Keratinocyte (primary cell): ENCODE measurements around the gene UBL7. TPM values are rescaled to one million over a fixed set of nuclear protein-coding genes. Genes with fewer than 3 reads are reported as not detected.

Experiments used
- DNase-seq: peaks from one replicate; pipeline ENCODE4 v3.0.0-alpha.2; 2011; ENCODE audit warnings: low read depth, missing footprints, low spot score
- FAIRE-seq: peaks from 2 replicates; lab custom pipeline; 2011; peaks lifted over from hg19 to GRCh38; lab: Jason Lieb, UNC
- H2AFZ ChIP-seq: 2 replicates; pipeline ENCODE4 v1.6.0; 2012; ENCODE audit warnings: low read length, control low read depth, inconsistent platforms; ENCODE audit not compliant: control insufficient read depth
- H3K27ac ChIP-seq: 2 replicates; pipeline ENCODE4 v1.5.1; 2011; ENCODE audit warnings: low read length; ENCODE audit not compliant: control insufficient read depth, insufficient read depth
- H3K27me3 ChIP-seq: 3 replicates; pipeline ENCODE4 v1.6.0; 2011; ENCODE audit warnings: low read length; ENCODE audit not compliant: control insufficient read depth, insufficient read depth; ENCODE audit errors: extremely low read depth
- H3K36me3 ChIP-seq, 2 experiments: 2 replicates in 1 of 2; 3 replicates in 1 of 2; pipeline ENCODE4 v1.5.1; 2011; ENCODE audit warnings: low read length in 2 of 2, mild to moderate bottlenecking in 1 of 2; ENCODE audit not compliant: control insufficient read depth in 2 of 2, insufficient read depth in 2 of 2; ENCODE audit errors: extremely low read depth in 1 of 2
- H3K4me1 ChIP-seq: 3 replicates; pipeline ENCODE4 v1.5.1; 2011; ENCODE audit warnings: low read length; ENCODE audit not compliant: control insufficient read depth, insufficient read depth; ENCODE audit errors: extremely low read depth
- H3K4me2 ChIP-seq: 3 replicates; pipeline ENCODE4 v1.6.0; 2011; ENCODE audit warnings: low read depth, low read length; ENCODE audit not compliant: control insufficient read depth, insufficient read depth; ENCODE audit errors: extremely low read depth
- H3K4me3 ChIP-seq, 3 experiments: fragments of 200-600 bp in 1 of 3; sonication (generic) in 1 of 3; 2 replicates in 2 of 3; 3 replicates in 1 of 3; pipeline ENCODE4 v1.5.1; 2011 to 2016; ENCODE audit warnings: low read length in 3 of 3, mild to moderate bottlenecking in 3 of 3, control low read depth in 2 of 3, inconsistent platforms in 1 of 3, low read depth in 1 of 3, mixed read lengths in 1 of 3, mixed run types in 1 of 3, moderate library complexity in 1 of 3; ENCODE audit not compliant: control insufficient read depth in 2 of 3, insufficient read depth in 2 of 3; ENCODE audit errors: extremely low read depth in 1 of 3
- H3K79me2 ChIP-seq: 2 replicates; pipeline ENCODE4 v1.6.0; 2012; ENCODE audit warnings: low read length; ENCODE audit not compliant: control insufficient read depth, insufficient read depth
- H3K9ac ChIP-seq: 3 replicates; pipeline ENCODE4 v1.6.0; 2011; ENCODE audit warnings: low read length; ENCODE audit not compliant: control insufficient read depth, insufficient read depth; ENCODE audit errors: extremely low read depth
- H3K9me1 ChIP-seq: 3 replicates; pipeline ENCODE4 v1.6.0; 2011; ENCODE audit warnings: low read length; ENCODE audit not compliant: control insufficient read depth, insufficient read depth; ENCODE audit errors: extremely low read depth
- H3K9me3 ChIP-seq: 2 replicates; pipeline ENCODE4 v1.5.1; 2012; ENCODE audit warnings: low read depth, low read length; ENCODE audit not compliant: control insufficient read depth
- H4K20me1 ChIP-seq: 3 replicates; pipeline ENCODE4 v1.6.0; 2011; ENCODE audit warnings: low read length; ENCODE audit not compliant: control insufficient read depth, insufficient read depth; ENCODE audit errors: extremely low read depth
- CTCF ChIP-seq, 3 experiments: IDR thresholded peaks in 1 of 3; conservative IDR thresholded peaks in 1 of 3; optimal IDR thresholded peaks in 1 of 3; 2 replicates in 2 of 3; 3 replicates in 1 of 3; pipeline versions ENCODE3 to v1.5.1; 2011; ENCODE audit warnings: low read length in 3 of 3, mild to moderate bottlenecking in 3 of 3, moderate library complexity in 2 of 3, control low read depth in 1 of 3, inconsistent platforms in 1 of 3; ENCODE audit not compliant: insufficient read depth in 2 of 3; ENCODE audit errors: extremely low read depth in 1 of 3
- EZH2 ChIP-seq: IDR thresholded peaks from one replicate; pipeline ENCODE4 v1.6.1; 2012; ENCODE audit warnings: inconsistent platforms, mild to moderate bottlenecking, low read length, moderate library complexity
- dilution Hi-C: fragments of 300-500 bp; cut with MboI; formaldehyde crosslinking; loops from one replicate; pipeline ENCODE4 v1.7.0; 2020; ENCODE audit warnings: low sequenced_read_pairs; ENCODE audit not compliant: extremely low pct_ligation_motif_present
- polyA plus RNA-seq, 5 experiments: library from polyadenylated mRNA; depleted of rRNA in 3 of 5; stranded (reverse) in 3 of 5; stranded (forward) in 1 of 5; unstranded in 1 of 5; fragments of >200 nt; gene quantifications; 1 replicate in 1 of 5; 2 replicates in 3 of 5; 3 replicates in 1 of 5; pipeline versions ENCODE4 v1.2.1 to v1.2.3, GENCODE V29; 2011 to 2012; ENCODE audit warnings: missing spikeins in 2 of 5, low read depth in 1 of 5, low replicate concordance in 1 of 5

The UBL7 gene
- polyA plus RNA-seq, 1 donor (not counting 4 experiments of a cell fraction or from before 2014, with no cell fraction given), result 45.8 TPM

GRCh38 chr15:74423431-74424257 lies 37.3 kb downstream of the UBL7 start:
- no peaks in the 10 kb centered on the region for H3K27me3 ChIP-seq
- no peaks in the 10 kb centered on the region for H3K9me3 ChIP-seq
- H3K4me2 ChIP-seq, result peak overlapping the region; percentile 68
- peaks cover 99% of the 10 kb centered on the region for H3K79me2 ChIP-seq
- dilution Hi-C loops, result no loop called here
- H2AFZ ChIP-seq, result no peak overlapping the region
- peaks cover 7% of the 10 kb centered on the region for H4K20me1 ChIP-seq
- H3K9me1 ChIP-seq, result peaks cover 8% of the 10 kb centered on the region
- H3K27ac ChIP-seq, result peak overlapping the region; percentile 89
- H3K4me1 ChIP-seq, result peaks cover 63% of the 10 kb centered on the region
- TF ChIP-seq CTCF (optimal IDR thresholded peaks at IDR 0.05 in 1 of 3, IDR thresholded peaks at IDR 0.05 in 1 of 3, conservative IDR thresholded peaks at IDR 0.05 in 1 of 3; ENCODE audit: extremely low read depth in 1 of 3, insufficient read depth in 2 of 3, low read length in 3 of 3) (peak in 2 of 3 experiments; percentile 14 to 25), EZH2 (no peak)
- H3K36me3 ChIP-seq, result peaks cover 4 to 32% of the 10 kb centered on the region in 2 experiments
- peak overlapping the region; percentile 63 for H3K9ac ChIP-seq
- DNase-seq (no peak), FAIRE-seq (peak; percentile 78)
- H3K4me3 ChIP-seq, result peak overlapping the region in 2 of 3 experiments; percentile 4 to 35

- Histone ChIP-seq H3K4me1 (peaks cover 63% of the 10 kb centered on the region), H4K20me1 (peaks cover 7% of the 10 kb centered on the region), H3K9ac (peak overlapping the region; percentile 63), H2AFZ (no peak overlapping the region), H3K9me1 (peaks cover 6% of the 10 kb centered on the region), H3K4me2 (peak overlapping the region; percentile 68), H3K27ac (peak overlapping the region; percentile 89), H3K79me2 (peaks cover 99% of the 10 kb centered on the region), H3K36me3 (peaks cover 8 to 30% of the 10 kb centered on the region in 2 experiments), H3K4me3 (no peak overlapping the region), H3K27me3 (no peaks in the 10 kb centered on the region), H3K9me3 (no peaks in the 10 kb centered on the region)
- peak; percentile 34 for FAIRE-seq
- dilution Hi-C loops, result no loop called here
- DNase-seq, result peak; percentile 88
- TF ChIP-seq EZH2 (no peak), CTCF (optimal IDR thresholded peaks at IDR 0.05 in 1 of 3, IDR thresholded peaks at IDR 0.05 in 1 of 3, conservative IDR thresholded peaks at IDR 0.05 in 1 of 3; ENCODE audit: extremely low read depth in 1 of 3, insufficient read depth in 2 of 3, low read length in 3 of 3) (no peak)
Observed at GRCh38 chr15:74422652-74423430, 38.1 kb downstream of the UBL7 start.
